Suppressor macrophage treated with lipopolysaccharide for 4 hours (primary cell): ENCODE results near the gene TOX2.
A peak's percentile ranks its signal among the peaks of the same experiment; 100 is the strongest.

Experiments used
- DNase-seq: peaks from one replicate; pipeline ENCODE4 v3.0.0-alpha.2; 2020

The TOX2 gene

DNA sequence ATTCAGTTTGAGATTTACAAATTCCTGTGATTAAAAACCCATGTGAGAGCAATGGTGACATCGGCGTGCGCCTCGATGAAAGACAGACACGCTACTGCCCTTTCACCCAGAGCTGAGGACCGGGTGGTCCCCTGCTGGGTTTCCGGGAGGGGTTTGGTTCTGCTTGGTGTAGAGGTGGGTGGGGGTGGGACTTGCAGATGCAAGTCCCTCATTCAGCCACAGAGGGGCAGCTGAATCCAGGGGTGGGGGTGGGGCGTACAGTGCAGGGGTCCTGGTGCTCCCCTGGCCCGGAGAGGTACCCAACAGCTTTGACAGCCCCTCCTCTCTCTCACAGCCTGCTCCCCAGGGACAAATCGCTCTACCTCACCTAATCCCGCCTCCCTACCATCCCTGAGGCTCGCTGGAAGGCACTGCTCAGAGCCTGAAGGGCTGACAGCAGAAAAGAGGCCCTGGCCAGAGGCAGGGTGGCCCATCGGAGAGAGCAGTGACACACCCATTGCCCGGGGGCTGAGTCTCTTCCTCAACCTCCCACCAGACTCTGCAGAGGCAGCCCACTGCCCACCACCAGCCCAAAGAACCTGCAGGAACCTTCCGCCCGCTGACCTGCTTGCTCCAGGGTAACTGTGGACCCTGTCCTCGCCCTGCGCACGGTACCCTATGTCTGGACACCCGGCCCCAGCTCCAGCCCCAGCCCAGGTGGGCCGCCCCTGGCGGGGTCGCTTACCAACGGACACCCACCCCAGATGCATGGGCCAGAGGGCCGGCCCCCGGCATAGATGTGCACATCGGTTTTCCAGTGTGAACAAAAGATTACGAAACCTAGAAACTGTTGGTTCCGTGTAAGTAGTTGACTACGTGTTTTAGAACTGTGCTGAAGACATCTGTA is 153.9 kb downstream of the TOX2 start:
- peak; percentile 48 for DNase-seq

DNA sequence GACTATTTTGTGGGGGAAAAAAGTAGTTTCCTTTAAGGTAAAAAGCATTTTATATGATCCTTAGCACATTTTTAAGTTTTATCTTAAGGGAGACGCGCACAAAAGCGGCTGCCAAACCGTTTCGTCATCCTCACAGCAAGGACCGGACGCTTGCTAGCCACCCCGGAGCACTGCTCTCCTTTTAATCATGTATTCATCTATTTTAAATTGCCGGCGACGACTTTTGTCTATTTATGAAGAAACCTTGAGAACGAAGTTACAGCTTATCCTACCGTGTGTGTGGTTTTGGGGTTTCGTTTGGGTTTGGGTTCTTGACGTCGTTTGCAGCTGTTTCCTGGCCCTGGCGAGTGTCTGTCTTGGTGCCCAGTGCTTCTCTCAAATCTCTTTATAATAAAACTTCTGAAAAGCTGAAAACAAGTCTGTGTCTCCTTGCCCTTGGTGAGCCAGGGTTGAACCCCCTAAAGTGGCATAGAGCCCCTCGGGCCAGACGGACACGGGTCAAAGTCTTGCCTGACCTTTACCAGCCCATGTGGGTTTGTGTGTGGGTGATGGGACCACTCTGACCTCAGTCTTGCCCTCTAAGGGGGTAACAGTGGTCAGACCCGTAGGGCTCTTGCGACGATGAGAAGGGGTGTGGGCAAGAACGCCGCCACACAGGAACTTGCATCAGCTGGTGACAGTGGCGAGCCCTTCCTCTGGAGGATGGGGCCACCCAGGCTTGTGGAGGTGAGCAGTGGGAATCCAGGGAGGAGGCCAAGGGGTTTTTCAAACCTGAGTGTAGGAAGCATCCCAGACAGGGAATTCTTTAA is 154.8 kb downstream of the TOX2 start:
- DNase-seq: peak; percentile 8

DNA sequence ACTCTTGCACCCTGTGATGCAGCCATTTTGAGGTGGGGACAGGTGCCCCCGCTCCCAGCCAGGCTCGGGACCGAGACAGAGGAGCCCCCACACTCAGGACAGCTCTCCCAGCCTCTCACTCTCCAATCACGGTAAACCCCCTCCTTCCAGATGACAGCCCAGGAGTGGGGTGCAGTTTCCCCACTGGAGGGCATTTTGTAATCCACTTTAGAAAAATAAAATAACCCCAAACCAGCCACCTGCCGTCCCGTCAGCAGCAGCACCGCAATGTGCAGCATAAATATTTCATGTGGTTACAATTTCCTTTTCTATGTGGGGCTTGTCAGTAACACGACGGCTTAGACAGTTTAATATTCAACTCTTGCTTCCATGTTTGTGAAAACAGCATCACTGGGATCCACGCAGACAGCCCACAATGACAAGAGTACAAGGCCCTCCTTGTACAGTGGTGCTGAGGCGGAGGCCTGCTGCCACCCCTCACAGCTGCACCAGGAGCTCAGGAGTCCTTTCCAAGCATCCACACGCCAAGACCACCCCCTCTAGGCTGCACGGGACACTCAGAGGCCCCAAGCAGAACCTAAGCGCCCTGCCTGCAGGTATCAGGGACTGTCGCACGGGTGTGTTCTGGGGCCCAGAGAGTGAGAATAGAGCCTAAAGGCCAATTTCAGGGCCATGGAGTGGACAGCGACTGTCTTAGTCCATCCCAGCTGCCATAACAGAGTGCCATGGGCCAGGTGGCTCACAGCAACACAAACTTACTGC is 155.7 kb downstream of the TOX2 start:
- no peak for DNase-seq

DNA sequence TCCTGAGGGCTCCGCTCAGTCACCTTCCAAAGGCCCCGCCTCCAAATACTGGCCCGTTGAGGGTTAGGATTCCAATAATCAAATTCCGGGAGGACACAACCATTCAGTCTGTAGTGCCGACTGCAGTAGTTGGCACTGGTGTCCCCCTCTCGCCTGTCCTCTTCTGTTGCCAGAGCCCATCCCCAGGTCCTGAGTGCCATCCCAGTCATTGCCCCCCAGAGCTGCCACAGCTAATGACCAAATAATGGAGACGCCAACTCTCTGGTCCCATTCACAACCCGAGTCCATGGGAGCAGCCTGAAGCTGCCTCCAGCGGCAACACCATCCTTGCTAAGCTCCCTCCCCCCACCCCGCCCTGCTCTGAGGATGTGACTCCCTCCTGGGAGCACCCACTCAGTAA is 156.4 kb downstream of the TOX2 start:
- DNase-seq: no peak

DNA sequence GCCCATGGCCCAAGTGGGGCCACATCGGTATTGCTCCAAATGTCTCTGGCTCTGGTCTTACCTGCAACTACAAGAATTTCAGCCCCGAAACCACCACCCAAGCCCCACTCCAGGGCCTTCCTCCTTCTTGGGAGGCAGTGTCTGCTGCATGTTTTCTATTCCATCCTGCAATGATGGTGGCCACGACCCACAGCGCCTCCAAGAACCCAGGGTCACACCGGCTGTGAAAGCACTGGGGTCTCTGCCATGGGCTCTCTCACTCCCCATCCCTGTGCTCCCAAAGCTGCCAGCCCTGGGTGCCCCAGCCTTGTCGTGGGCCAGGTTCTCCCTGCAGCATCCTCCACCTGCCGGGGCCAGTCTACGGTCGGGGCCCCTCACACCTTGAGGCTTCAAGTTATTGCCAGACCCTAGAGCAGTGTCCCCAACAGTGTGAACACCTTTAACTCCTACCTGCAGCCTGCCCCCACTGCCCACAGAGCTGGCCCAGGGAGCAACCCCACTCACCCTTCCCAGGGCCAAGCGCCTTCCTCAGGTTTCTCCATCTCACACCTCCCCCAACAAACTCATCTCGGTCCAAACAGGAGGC is 157.0 kb downstream of the TOX2 start:
- DNase-seq: no peak

DNA sequence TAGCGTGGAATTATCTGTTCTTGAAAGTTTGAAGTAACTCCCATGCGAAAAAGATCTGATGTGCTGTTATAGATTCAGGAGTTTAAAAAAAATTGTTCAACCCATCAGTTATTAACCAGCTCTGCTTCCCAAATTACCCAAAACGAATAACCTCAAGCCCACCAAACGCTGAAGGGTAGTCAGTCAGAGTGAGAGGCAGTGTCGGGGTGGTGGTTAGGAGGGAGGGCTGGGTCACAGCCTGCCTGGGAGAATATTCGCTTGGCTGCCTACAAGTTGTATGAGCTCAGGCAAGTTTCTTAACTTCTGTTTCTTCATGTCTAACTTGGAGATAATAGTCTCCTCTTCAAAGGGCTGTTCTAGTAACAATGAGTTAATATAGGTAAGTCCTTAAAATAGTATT is 157.7 kb downstream of the TOX2 start:
- no peak for DNase-seq

DNA sequence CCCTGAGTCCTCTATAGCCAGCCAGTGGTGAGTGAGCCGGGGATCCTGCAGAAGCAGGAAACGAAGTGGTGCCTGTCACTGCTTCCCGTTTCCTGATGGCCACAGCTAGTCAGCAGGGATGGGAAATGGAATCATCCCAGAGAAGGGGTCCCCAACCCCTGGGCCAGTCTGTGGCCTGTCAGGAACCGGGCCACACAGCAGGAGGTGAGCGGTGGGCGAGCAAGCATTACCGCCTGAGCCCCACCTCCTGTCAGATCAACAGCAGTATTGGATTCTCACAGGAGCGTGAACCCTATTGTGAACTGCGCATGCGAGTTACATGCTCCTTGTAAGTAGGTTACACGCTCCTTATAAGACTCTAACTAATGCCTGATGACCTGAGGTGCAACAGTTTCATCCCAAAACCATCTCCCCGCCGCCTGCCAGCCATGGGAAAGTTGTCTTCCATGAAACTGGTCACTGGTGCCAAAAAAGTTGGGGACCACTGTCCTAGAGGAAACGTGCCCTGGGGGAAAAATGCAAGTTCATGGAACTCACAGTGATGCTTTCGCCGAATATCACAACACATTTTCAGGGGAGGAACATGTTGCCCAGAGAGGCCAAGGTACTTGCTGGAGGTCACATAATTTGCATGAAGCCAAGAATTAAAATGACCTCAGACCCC is 158.5 kb downstream of the TOX2 start:
- peak; percentile 18 for DNase-seq

DNA sequence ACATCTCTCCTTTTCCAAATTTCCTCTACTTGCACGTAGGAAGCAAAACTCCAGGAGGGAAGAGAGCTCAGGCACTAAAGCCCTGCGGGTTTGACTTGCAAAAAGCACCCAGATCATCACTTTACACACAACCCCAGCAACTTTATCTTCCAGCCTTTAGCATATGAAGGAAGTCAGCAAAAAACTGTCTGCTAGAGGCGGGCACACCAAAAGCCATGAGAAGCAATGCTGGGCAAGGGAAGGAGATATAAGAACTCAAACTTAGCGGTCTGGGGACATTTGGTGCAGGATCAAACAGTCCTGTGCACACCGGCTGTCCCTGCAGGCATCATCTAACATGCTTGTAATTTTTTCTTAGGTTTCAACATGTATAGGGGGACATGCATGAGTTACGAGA is 159.0 kb downstream of the TOX2 start:
- no peak for DNase-seq

DNA sequence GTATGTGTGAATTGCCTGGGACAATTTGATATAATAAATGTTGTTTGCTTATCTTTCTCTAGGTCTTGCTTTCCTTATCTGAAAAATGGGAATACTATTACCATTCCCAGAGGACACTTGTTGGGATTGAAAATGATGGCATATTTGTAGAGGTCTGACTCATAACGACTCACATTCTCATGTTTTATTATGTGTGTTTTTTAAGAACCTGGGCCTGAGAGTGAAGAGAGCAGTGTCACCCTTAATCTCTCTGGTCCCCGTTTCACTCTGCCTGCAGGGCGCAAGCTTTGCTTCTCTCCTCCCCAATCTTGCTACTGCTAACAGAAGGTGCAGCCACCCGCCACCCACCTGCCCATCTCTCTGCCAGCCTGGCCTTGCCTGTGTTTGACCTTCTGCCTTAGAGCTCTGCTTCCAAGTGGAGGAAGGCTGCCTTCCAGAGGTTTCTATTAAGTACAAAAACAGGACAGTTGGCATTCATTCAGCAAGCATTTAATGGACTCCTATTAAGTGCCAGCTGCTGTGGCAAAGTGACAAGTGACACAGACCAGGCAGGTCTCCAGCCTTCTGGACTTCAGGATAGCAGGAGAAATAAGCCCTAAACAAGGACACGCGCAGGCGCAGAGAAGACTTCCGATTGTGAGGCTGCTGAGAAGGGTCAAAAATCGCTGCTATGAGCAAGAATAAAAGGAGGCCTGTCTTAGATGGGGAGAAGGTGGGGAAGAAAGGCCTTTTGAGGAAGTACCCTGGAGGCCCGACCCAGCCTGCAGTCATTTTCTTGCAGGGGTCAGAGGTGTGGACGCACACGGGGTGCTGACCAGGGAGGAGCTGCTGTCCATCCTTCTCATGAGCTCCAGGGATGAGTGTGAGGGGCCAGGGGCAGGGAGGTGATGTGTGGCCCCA is 159.8 kb downstream of the TOX2 start:
- peak; percentile 9 for DNase-seq

DNA sequence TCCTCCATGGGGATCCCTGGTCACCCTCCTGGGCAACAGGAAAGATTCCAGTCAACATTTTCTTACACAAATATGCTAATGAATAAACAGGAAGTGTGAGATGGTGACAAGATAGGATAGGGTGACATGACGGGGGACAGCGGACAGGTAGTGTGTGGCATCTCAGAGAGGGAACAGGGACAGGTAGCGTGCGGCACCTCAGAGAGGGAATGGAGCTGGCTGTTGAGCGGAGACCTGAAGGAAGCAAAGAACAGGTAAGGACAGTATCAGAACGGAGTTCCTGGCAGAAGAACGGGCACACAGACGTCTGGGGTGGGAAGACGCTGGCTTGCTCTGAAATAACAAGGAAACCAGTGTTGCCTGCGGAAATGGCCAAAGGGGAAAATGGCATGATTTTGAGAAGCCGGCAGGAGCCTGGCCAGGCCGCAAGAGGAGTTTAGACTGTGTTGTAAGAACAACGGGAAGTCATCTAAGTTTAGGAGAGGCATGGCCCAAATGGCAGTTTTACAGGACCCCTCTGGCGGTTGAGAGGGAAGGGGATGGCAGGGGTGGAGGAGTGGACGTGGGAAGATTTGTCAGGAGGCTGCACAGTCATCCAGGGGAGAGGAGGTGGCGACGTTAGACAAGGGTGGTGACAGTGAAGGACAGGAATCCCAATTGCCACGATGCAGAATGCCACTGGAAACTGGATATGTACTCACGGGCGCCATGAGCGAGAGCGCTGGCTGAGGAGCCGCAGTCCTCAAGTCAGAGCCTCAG is 160.7 kb downstream of the TOX2 start:
- DNase-seq: peak; percentile 13

DNA sequence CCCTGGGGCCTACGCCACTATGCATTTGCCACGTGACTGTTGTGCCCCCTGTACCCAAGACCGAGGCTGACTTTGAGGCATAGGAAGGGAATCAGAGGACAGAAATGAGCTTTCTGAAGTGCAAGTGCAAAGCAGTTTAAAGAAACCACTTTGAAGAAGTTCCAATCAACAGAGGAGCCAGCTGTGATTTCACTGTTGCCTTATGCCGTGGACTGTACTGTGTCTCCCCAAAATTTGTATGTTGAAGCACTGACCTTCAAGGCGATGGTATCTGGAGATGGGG is 161.2 kb downstream of the TOX2 start:
- no peak for DNase-seq

DNA sequence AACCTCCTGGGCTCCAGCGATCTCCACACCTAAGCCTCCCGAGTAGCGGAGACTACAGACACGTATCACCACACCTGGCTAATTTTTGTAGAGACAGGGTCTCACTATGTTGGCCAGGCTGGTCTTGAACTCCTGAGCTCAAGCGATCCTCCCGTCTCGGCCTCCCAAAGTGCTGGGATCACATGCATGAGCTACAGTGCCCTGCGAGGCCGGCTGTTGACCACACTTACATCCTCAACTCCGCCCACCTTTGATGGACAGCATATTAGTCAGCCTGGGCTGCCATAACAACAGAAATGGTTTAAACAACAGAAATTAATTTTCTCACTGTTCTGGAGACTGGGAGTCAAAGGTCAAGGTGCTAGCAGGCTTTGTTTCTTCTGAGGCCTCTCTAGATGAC is 164.6 kb downstream of the TOX2 start:
- DNase-seq: no peak

DNA sequence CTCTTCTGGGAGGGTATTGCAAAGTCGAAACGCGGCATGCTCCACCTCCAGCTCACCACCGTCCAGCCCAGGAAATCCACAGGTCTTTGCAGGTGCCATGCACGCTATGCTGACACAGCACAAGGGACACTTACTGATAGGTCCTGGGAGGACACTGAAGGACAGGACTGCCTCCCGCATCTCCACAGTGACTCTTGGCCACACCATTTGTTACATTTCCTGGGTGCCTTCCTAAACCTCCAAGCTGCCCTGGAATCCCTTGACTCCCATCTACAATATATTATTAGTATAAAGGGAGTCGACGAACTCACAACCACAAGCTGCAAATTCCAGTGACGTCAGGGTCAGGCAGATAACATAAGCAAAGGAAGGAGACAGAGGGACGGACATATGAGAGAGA is 165.4 kb downstream of the TOX2 start:
- no peak for DNase-seq

DNA sequence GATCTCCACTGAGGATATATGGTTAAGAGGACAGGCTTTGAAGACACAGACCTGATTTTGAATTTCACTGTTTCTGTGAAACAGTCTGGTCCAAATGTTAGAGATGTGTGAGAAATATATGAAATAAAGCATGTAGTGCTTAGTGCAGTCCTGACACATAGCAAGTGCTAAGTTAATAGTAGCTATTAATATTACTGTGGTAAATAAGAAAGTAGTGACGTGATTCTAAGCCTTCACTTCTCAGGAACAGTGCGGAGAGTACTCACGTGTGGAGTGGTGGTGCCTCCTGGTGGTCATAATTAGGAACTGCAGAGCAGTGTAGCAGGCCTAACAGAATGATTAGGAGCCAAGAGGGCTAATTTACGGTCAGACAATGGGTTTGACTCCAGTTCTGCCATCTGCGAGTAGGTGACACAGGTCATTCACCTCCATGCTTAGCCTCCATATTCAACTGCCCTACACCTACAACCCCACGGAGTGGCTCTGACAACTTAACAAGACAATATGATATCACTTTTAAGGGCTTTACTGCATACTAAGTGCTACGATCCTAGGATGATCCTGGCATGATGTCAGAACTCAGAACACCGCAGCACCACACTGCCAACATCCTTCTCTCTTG is 166.1 kb downstream of the TOX2 start:
- peak; percentile 84 for DNase-seq

DNA sequence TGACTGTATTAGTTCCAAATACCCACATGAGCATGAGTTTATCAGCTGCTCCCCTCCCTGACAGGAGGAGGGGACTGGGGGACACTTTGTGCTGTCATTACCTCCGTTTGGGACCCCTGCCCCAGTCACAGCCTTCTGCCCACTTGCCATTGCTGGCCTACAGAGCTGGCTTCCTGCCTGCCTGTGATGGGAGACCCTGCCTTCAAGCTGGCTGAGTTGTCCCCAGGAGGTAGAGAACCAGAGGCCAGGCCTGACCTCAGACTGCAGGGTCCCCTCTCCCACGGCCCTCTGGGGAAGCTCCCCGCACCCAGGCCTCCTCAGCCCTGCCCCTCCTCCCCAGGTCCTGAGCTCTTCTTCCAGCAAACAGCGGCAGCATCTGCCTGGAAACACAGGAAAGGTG is 166.8 kb downstream of the TOX2 start:
- DNase-seq: no peak

DNA sequence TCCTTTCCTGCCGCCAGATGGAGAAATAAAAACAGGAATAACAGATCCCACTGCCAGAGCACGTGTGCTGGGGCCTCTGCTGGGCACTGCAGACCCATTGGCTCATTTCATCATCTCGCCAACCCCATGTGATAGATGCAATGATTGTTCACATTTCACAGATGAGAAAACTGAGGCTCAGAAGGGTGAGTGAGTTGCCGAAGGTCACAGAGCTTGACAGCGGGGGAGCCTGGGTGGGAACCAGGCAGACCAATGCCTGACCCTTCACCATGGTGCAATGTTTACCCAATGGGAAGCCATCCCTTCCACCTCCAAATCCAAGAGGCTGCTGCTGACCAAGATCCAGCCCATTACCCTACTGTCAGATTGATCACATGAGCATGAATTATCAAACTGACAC is 167.2 kb downstream of the TOX2 start:
- no peak for DNase-seq

DNA sequence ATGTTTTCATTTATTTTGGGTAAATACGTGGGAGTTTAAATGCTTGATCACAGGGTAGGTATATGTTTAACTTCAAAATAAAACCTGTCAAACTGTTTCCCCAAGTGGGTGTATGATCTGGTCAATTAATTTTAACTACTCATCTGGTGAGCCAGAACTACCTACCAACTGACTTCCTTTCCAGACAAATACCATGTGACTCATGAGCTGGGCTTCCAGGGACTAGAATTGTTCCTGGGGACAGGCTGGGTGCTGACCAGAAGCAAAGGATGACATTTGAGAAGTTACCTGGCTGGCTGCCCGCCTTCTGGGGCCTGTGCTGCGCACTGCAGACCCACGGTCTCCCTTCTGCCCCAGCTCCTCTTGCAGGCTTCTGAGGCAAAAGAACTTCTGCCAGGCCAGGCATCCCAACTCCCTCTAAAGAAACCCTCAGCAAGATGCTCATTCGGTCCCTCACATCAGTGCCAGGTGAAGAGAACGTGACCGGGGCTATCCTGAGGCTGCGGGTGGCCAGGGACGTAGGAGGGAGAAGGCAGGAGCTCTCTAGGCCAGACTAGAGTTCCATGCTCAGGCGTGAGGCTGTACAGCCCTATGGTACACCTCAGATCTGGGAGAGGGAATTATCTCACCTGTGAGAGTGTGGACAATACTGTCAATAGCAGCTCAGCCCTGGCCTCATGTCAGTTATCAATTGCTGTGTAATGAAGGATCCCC is 168.7 kb downstream of the TOX2 start:
- no peak for DNase-seq

DNA sequence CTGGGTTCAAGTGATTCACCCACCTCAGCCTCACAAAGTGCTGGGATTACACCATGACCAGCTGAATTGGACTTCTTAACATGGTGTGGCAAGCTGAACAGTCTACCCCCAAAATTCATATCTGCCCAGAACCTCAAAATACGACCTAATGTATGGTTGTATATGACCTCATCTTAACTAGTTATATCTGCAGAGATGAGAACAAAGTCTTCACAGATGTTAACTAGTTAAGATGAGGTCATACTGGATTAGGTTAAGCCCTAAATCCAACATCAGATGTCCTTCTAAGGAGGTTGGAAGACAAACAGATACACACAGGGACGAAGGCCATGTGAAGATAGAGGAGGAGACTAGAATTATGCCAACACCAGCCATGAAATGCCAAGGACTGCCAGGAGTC is 169.8 kb downstream of the TOX2 start:
- DNase-seq: no peak

DNA sequence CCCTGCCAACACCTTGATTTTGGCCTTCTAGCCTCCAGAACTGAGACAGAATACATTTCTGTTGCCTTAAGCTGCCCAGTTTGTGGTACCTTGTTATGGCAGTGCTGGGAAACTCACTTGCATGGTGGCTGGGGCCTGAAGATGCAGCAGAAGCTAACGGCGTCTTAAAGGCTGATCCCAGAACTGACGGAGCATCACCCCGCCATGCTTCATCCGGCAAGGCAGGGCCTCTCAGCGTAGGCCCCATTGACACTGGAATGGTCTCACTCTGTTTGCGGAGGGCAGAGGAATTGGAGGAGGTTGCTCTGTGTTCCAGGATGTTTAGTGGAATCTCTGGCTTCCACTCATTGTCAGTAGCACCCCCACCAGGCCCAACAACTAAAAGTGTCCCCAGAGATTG is 170.2 kb downstream of the TOX2 start:
- no peak for DNase-seq
